GM19351 (cell line): ENCODE measurements around the gene CHERP.
"Not testable (repeated sequence)": the region's sequence is repeated elsewhere in the genome, so short reads cannot be mapped to it uniquely, and the experiment has no call there.

ENCODE experiments used
- ATAC-seq: cut with Tn5 transposase; IDR thresholded peaks from one replicate; pipeline ENCODE4 v1.9.1; 2021; ENCODE audit warnings: mild to moderate bottlenecking, moderate library complexity; ENCODE audit not compliant: unreplicated experiment

The CHERP gene

GRCh38 chr19:16486476-16486875, 55.8 kb downstream of the CHERP start:
- ATAC-seq = not testable (repeated sequence)

- no peak for ATAC-seq
Observed at GRCh38 chr19:16482745-16483144, 59.5 kb downstream of the CHERP start.

GRCh38 chr19:16477311-16477710, 64.9 kb downstream of the CHERP start:
- ATAC-seq = no peak

DNA sequence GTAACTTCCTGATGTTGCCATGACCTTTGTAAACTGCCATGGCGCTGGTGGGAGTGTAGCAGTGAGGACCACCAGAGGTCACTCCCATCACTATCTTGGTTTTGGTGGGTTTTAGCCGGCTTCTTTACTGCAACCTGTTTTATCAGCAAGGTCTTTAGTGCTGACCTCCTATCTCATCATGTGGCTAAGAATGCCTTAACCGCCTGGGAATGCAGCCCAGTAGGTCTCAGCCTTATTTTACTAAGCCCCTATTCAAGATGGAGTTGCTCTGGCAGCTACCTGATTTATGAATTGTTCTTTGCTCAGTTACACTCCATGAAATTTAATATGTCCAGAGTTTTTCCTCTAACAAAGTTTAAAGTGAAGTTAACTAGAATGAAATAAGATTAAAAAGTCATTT, 65.8 kb downstream of the CHERP start:
- ATAC-seq = no peak

GRCh38 chr19:16473875-16474392, 68.3 kb downstream of the CHERP start:
- no peak for ATAC-seq

- ATAC-seq = no peak
Observed at GRCh38 chr19:16472992-16473391, 69.2 kb downstream of the CHERP start.

GRCh38 chr19:16472559-16472899, 69.7 kb downstream of the CHERP start:
- ATAC-seq = not testable (repeated sequence)

DNA sequence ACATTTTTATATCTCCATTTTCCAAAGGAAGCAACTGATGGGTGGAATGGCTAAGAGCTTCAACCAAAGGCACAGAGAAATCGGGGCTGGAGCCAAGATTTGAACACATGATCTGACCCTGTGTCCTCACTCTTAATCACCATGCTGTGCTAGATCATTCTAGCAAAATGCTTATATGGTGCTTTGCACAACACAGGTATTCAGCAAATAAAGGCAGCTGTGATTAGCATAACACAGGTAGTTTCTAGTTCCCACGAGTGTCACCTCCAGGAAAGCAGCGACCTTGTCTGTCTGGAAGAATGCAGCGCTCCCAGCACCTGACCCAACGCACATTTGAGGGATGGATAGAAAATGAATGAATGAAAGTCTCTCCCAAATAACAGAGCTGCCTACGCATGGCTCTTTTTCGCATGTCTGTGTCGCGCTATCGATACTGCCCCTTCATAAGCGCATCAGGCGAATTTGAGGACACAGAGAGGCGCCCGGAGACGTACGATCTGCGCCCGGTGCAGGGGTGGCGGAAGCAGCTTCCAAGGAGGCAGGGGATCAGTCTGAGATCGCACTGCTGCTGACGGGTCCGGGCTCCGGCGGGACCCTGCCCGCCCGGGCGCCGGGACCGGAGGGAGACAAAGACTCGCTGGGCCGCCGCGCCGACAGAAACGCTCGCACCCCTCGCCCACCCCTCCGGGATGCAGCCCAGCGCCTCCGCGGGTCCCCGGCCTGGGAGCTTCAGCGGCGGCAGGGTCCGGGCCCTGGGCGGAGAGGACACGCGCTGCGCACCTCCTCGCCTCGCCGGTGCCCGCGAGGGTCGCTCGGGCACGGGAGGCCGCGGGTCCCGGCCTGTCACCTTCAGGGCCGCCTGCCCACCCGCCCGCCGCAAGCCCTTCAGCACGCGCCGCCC, 71.1 kb downstream of the CHERP start:
- ATAC-seq = peak; percentile 24

DNA sequence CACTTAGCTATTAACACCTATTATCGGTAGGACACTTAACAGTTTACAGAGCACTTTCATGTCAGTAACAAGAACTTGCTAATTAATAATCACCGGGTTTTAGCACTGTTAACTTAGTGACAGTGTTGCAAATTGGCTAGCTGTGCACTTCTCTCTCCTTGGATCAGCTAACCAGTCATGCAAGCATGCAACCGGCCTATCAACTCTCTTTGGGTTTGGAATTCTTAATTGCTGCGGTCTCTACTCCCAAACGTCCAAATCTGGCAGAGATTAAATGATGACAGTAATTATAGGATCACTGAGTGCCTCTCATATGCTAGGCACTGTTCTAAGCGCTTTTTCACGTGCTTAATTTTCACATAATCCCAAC, 71.7 kb downstream of the CHERP start:
- no peak for ATAC-seq
